Astrocyte (in vitro differentiated cells and primary cell): Measurements from ENCODE around the gene NPPA. TPM values are rescaled to one million over a fixed set of nuclear protein-coding genes. Genes with fewer than 3 reads are reported as not detected.
A peak's percentile ranks its signal among the peaks of the same experiment; 100 is the strongest.

Experiments used
- DNase-seq: peaks from one replicate; pipeline ENCODE4 v3.0.0-alpha.2; 2010; ENCODE audit warnings: low read depth
- FAIRE-seq: peaks from 2 replicates; lab custom pipeline; 2011; peaks lifted over from hg19 to GRCh38; lab: Jason Lieb, UNC
- H2AFZ ChIP-seq: 2 replicates; pipeline ENCODE4 v1.6.0; 2012; ENCODE audit warnings: low read depth, low read length, inconsistent platforms
- H3K27ac ChIP-seq: 2 replicates; pipeline ENCODE4 v1.5.1; 2011; ENCODE audit warnings: low read depth, low read length, inconsistent platforms
- H3K27me3 ChIP-seq: 2 replicates; pipeline ENCODE4 v1.6.0; 2011; ENCODE audit warnings: low read length, inconsistent platforms; ENCODE audit not compliant: insufficient read depth
- H3K36me3 ChIP-seq: 2 replicates; pipeline ENCODE4 v1.5.1; 2011; ENCODE audit warnings: low read length, inconsistent platforms; ENCODE audit not compliant: insufficient read depth
- H3K4me1 ChIP-seq: 2 replicates; pipeline ENCODE4 v1.5.1; 2011; ENCODE audit warnings: low read length, inconsistent platforms; ENCODE audit not compliant: insufficient read depth
- H3K4me2 ChIP-seq: 2 replicates; pipeline ENCODE4 v1.6.0; 2012; ENCODE audit warnings: low read length, inconsistent platforms
- H3K4me3 ChIP-seq: 2 replicates; pipeline ENCODE4 v1.5.1; 2011; ENCODE audit warnings: low read depth, mild to moderate bottlenecking, low read length, inconsistent platforms; ENCODE audit not compliant: insufficient read depth
- H3K79me2 ChIP-seq: 2 replicates; pipeline ENCODE4 v1.6.0; 2012; ENCODE audit warnings: mild to moderate bottlenecking, low read length, inconsistent platforms; ENCODE audit not compliant: insufficient read depth
- H3K9ac ChIP-seq: 2 replicates; pipeline ENCODE4 v1.6.0; 2012; ENCODE audit warnings: mild to moderate bottlenecking, low read length, inconsistent platforms
- H3K9me3 ChIP-seq: 2 replicates; pipeline ENCODE4 v1.5.1; 2012; ENCODE audit warnings: low read depth, mild to moderate bottlenecking, low read length, inconsistent platforms; ENCODE audit not compliant: insufficient read depth
- H4K20me1 ChIP-seq: 2 replicates; pipeline ENCODE4 v1.6.0; 2012; ENCODE audit warnings: low read length, inconsistent platforms; ENCODE audit not compliant: insufficient read depth
- H3K27ac Mint-ChIP-seq: one replicate; pipeline ENCODE4 v1.8.0; 2021; ENCODE audit warnings: mild to moderate bottlenecking, mixed read lengths; ENCODE audit not compliant: unreplicated experiment
- H3K27me3 Mint-ChIP-seq: one replicate; pipeline ENCODE4 v1.8.0; 2021; ENCODE audit warnings: low read depth, mixed read lengths; ENCODE audit not compliant: unreplicated experiment
- H3K36me3 Mint-ChIP-seq: one replicate; pipeline ENCODE4 v1.8.0; 2021; ENCODE audit warnings: low read depth, mixed read lengths; ENCODE audit not compliant: unreplicated experiment
- H3K4me1 Mint-ChIP-seq: one replicate; pipeline ENCODE4 v1.8.0; 2021; ENCODE audit warnings: low read depth, mixed read lengths; ENCODE audit not compliant: unreplicated experiment
- H3K4me3 Mint-ChIP-seq: one replicate; pipeline ENCODE4 v1.8.0; 2021; ENCODE audit warnings: mild to moderate bottlenecking, moderate library complexity, mixed read lengths; ENCODE audit not compliant: unreplicated experiment
- H3K9me3 Mint-ChIP-seq: one replicate; pipeline ENCODE4 v1.8.0; 2021; ENCODE audit warnings: mild to moderate bottlenecking, mixed read lengths; ENCODE audit not compliant: unreplicated experiment
- CTCF ChIP-seq: IDR thresholded peaks from 2 replicates; pipeline ENCODE4 v1.5.1; 2011; ENCODE audit warnings: low read depth, mild to moderate bottlenecking, inconsistent platforms, low read length, moderate library complexity; ENCODE audit not compliant: insufficient read depth
- EZH2 ChIP-seq: IDR thresholded peaks from 2 replicates; pipeline ENCODE4 v1.6.1; 2012; ENCODE audit warnings: mild to moderate bottlenecking, low read length, inconsistent platforms; ENCODE audit not compliant: insufficient read depth
- total RNA-seq: library from RNA; stranded (reverse); gene quantifications from 2 replicates; pipeline ENCODE4 v1.2.1, GENCODE V29; 2021

The NPPA gene
- total RNA-seq, 1 donor from 2014 or later, result not detected

- Histone ChIP-seq H4K20me1 (peaks cover 61% of the 10 kb centered on the region), H3K27ac (no peak overlapping the region), H3K79me2 (no peaks in the 10 kb centered on the region), H3K9ac (no peak overlapping the region), H3K4me3 (no peak overlapping the region), H3K27me3 (no peaks in the 10 kb centered on the region), H3K36me3 (peaks cover 51% of the 10 kb centered on the region), H3K9me3 (no peaks in the 10 kb centered on the region), H3K4me1 (no peaks in the 10 kb centered on the region), H2AFZ (no peak overlapping the region), H3K4me2 (no peak overlapping the region)
- H3K36me3 Mint-ChIP-seq, result peaks cover 16% of the 10 kb centered on the region
- H3K4me1 Mint-ChIP-seq, result peaks cover 3% of the 10 kb centered on the region
- DNase-seq (no peak), FAIRE-seq (no peak)
- no peaks in the 10 kb centered on the region for H3K9me3 Mint-ChIP-seq
- TF ChIP-seq EZH2 (no peak), CTCF (no peak)
- peak overlapping the region; percentile 48 for H3K27ac Mint-ChIP-seq
- H3K4me3 Mint-ChIP-seq, result no peak overlapping the region
- H3K27me3 Mint-ChIP-seq, result no peaks in the 10 kb centered on the region
Observed at GRCh38 chr1:11835441-11836225, 11.9 kb downstream of the NPPA start.

- H3K27ac ChIP-seq, result no peak overlapping the region
- no peaks in the 10 kb centered on the region for H3K4me1 ChIP-seq
- H3K36me3 ChIP-seq, result peaks cover 50% of the 10 kb centered on the region
- no peaks in the 10 kb centered on the region for H3K9me3 ChIP-seq
- H3K4me3 ChIP-seq, result no peak overlapping the region
- TF ChIP-seq EZH2, result no peak
- TF ChIP-seq CTCF, result no peak
- no peaks in the 10 kb centered on the region for H3K9me3 Mint-ChIP-seq
- peaks cover 3% of the 10 kb centered on the region for H3K4me1 Mint-ChIP-seq
- FAIRE-seq (no peak), DNase-seq (no peak)
- peaks cover 45% of the 10 kb centered on the region for H4K20me1 ChIP-seq
- no peak overlapping the region for H3K9ac ChIP-seq
- no peak overlapping the region for H3K4me2 ChIP-seq
- no peaks in the 10 kb centered on the region for H3K27me3 Mint-ChIP-seq
- no peak overlapping the region for H3K27ac Mint-ChIP-seq
- H3K4me3 Mint-ChIP-seq, result no peak overlapping the region
- no peak overlapping the region for H2AFZ ChIP-seq
- no peaks in the 10 kb centered on the region for H3K27me3 ChIP-seq
- peaks cover 14% of the 10 kb centered on the region for H3K36me3 Mint-ChIP-seq
- no peaks in the 10 kb centered on the region for H3K79me2 ChIP-seq
Observed at GRCh38 chr1:11833900-11834299, 13.7 kb downstream of the NPPA start.

GRCh38 chr1:11833497-11833896 is 14.1 kb downstream of the NPPA start:
- H2AFZ ChIP-seq, result no peak overlapping the region
- TF ChIP-seq EZH2 (no peak), CTCF (no peak)
- peaks cover 42% of the 10 kb centered on the region for H4K20me1 ChIP-seq
- Mint-ChIP-seq H3K4me1 (peaks cover 3% of the 10 kb centered on the region), H3K27me3 (no peaks in the 10 kb centered on the region), H3K27ac (no peak overlapping the region), H3K36me3 (peaks cover 16% of the 10 kb centered on the region), H3K9me3 (no peaks in the 10 kb centered on the region), H3K4me3 (no peak overlapping the region)
- no peaks in the 10 kb centered on the region for H3K27me3 ChIP-seq
- no peaks in the 10 kb centered on the region for H3K9me3 ChIP-seq
- no peak overlapping the region for H3K4me2 ChIP-seq
- no peaks in the 10 kb centered on the region for H3K4me1 ChIP-seq
- no peak overlapping the region for H3K9ac ChIP-seq
- H3K36me3 ChIP-seq, result peaks cover 48% of the 10 kb centered on the region
- FAIRE-seq (no peak), DNase-seq (no peak)
- no peak overlapping the region for H3K4me3 ChIP-seq
- no peaks in the 10 kb centered on the region for H3K79me2 ChIP-seq
- no peak overlapping the region for H3K27ac ChIP-seq
